AG08395 (cell line): ENCODE results near the gene GRID1.

Experiments
- DNase-seq: peaks from one replicate; pipeline ENCODE4 v3.0.0; 2012; ENCODE audit warnings: mixed read lengths, low spot score

GRID1 gene

GRCh38 chr10:86336341-86336740, 30.3 kb downstream of the GRID1 start:
- no peak for DNase-seq

- no peak for DNase-seq
These were observed 30.8 kb downstream of the GRID1 start for GRCh38 chr10:86335831-86336230.

GRCh38 chr10:86335257-86335656, 31.3 kb downstream of the GRID1 start:
- DNase-seq: no peak

- DNase-seq: no peak
These were observed 32.0 kb downstream of the GRID1 start for GRCh38 chr10:86334488-86335085.

GRCh38 chr10:86333826-86334487, 32.6 kb downstream of the GRID1 start:
- DNase-seq: no peak

GRCh38 chr10:86331861-86332260, 34.7 kb downstream of the GRID1 start:
- no peak for DNase-seq

GRCh38 chr10:86330778-86331763, 35.5 kb downstream of the GRID1 start:
- DNase-seq: no peak

- DNase-seq: no peak
These were observed 36.5 kb downstream of the GRID1 start for GRCh38 chr10:86329896-86330680.

- DNase-seq: no peak
These were observed 37.4 kb downstream of the GRID1 start for GRCh38 chr10:86329093-86329710.

- DNase-seq: no peak
These were observed 38.5 kb downstream of the GRID1 start for GRCh38 chr10:86327954-86328725.

GRCh38 chr10:86325158-86325557, 41.4 kb downstream of the GRID1 start:
- DNase-seq: no peak

GRCh38 chr10:86321568-86321967, 45.0 kb downstream of the GRID1 start:
- no peak for DNase-seq

GRCh38 chr10:86319676-86320075, 46.9 kb downstream of the GRID1 start:
- DNase-seq: no peak

- DNase-seq: no peak
These were observed 48.5 kb downstream of the GRID1 start for GRCh38 chr10:86317949-86318725.

GRCh38 chr10:86316990-86317389, 49.6 kb downstream of the GRID1 start:
- DNase-seq: no peak

GRCh38 chr10:86316274-86316835, 50.2 kb downstream of the GRID1 start:
- DNase-seq: no peak

GRCh38 chr10:86315549-86315942, 51.0 kb downstream of the GRID1 start:
- no peak for DNase-seq

GRCh38 chr10:86314616-86315548, 51.7 kb downstream of the GRID1 start:
- no peak for DNase-seq
